DND-41 (cell line): Measurements from ENCODE around the gene GOLGA7B.

Experiments
- EZH2 ChIP-seq: IDR thresholded peaks from 3 replicates; pipeline ENCODE4 v1.6.1; 2012; ENCODE audit warnings: borderline replicate concordance, low read depth, mild to moderate bottlenecking, moderate library complexity, low read length, inconsistent platforms; ENCODE audit not compliant: severe bottlenecking
- TF ChIP-seq, protein P1 (sequence below): IDR thresholded peaks from 2 replicates; pipeline ENCODE4 v1.5.1; 2012; ENCODE audit warnings: borderline replicate concordance, low read length, moderate library complexity, mild to moderate bottlenecking; ENCODE audit not compliant: poor library complexity, severe bottlenecking; ENCODE audit errors: extremely low read depth

DNA sequence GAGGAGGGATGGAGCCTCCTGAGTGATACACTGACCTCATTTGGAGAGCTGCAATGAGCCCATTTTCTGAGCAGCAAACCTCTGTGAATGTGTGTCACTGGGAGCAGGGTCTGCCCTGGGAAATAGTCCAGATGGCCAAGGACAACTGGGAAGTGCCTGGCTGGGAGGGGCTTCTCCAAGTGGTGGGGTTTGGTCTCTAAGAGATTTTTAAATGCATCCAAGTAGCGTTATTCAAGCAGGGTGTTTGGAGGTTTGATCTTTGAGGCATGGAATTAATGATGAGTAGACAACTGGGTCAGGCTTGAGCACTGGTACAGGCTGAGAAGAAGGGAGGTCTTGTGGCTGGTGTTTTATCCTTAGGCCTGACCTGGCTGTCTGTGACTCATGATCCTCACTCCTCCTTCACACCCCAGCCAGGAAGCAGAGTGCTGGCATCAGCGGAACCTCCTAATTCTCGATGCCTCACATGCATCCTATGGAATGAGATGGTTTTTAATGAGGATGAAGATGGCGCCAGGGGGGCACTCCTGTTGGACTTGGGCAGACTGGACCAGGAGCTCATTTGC lies 3.3 kb downstream of the GOLGA7B start:
- TF ChIP-seq, protein P1, sequence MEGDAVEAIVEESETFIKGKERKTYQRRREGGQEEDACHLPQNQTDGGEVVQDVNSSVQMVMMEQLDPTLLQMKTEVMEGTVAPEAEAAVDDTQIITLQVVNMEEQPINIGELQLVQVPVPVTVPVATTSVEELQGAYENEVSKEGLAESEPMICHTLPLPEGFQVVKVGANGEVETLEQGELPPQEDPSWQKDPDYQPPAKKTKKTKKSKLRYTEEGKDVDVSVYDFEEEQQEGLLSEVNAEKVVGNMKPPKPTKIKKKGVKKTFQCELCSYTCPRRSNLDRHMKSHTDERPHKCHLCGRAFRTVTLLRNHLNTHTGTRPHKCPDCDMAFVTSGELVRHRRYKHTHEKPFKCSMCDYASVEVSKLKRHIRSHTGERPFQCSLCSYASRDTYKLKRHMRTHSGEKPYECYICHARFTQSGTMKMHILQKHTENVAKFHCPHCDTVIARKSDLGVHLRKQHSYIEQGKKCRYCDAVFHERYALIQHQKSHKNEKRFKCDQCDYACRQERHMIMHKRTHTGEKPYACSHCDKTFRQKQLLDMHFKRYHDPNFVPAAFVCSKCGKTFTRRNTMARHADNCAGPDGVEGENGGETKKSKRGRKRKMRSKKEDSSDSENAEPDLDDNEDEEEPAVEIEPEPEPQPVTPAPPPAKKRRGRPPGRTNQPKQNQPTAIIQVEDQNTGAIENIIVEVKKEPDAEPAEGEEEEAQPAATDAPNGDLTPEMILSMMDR: no peak
- TF ChIP-seq EZH2: no peak
